ENCODE results near the gene EFCAB11.
"Not testable (repeated sequence)": the region's sequence is repeated elsewhere in the genome, so short reads cannot be mapped to it uniquely, and the experiment has no call there.

DNA sequence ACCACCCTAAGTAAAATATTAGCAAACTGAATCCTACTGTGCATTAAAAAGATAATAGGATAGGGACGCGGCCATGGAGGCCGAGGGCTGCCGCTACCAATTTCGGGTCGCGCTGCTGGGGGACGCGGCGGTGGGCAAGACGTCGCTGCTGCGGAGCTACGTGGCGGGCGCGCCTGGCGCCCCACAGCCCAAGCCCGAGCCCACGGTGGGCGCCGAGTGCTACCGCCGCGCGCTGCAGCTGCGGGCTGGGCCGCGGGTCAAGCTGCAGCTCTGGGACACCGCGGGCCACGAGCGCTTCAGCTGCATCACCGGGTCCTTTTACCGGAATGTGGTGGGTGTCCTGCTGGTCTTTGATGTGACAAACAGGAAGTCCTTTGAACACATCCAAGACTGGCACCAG is 62.8 kb downstream of the EFCAB11 start:
- TF ChIP-seq, protein P1, sequence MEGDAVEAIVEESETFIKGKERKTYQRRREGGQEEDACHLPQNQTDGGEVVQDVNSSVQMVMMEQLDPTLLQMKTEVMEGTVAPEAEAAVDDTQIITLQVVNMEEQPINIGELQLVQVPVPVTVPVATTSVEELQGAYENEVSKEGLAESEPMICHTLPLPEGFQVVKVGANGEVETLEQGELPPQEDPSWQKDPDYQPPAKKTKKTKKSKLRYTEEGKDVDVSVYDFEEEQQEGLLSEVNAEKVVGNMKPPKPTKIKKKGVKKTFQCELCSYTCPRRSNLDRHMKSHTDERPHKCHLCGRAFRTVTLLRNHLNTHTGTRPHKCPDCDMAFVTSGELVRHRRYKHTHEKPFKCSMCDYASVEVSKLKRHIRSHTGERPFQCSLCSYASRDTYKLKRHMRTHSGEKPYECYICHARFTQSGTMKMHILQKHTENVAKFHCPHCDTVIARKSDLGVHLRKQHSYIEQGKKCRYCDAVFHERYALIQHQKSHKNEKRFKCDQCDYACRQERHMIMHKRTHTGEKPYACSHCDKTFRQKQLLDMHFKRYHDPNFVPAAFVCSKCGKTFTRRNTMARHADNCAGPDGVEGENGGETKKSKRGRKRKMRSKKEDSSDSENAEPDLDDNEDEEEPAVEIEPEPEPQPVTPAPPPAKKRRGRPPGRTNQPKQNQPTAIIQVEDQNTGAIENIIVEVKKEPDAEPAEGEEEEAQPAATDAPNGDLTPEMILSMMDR (conservative IDR thresholded peaks at IDR 0.05 in 1 of 2, IDR thresholded peaks at IDR 0.05 in 1 of 2; ENCODE audit: low read depth in 1 of 2, low read length in 2 of 2): not testable (repeated sequence)
- not testable (repeated sequence) for TF ChIP-seq EZH2 (IDR thresholded peaks at IDR 0.05; ENCODE audit: low read length, missing control alignments)

Measured in fibroblast of lung (primary cell).